ENCODE results near the gene ARL4D.

Gene ARL4D

DNA sequence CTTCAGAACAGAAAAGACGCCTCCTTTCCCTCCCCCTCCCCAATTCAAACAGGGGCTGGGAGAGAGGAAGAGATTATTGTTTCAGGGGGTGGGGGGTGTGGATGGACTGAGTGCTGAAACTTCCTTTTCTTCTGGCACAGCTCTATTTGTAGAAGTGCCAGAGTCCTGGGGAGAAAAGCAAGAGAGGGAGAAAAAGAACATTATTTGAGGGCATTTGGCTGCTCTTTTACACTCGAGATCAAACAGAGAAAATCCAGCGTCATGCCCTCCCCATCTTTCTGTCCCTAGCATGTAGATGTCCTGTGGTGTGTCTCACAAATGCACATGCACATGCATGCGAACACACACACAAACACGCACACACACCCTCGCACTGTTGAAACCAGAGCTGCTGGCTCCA lies 13.0 kb downstream of the ARL4D start:
- no peak for DNase-seq
- no peaks in the 10 kb centered on the region for H3F3A ChIP-seq (ENCODE audit: insufficient read depth, low read length)
- peaks cover 68% of the 10 kb centered on the region for H3K27me3 ChIP-seq (replicated peaks; ENCODE audit: insufficient read depth, low read length)
- H3K4me2 ChIP-seq (ENCODE audit: low read depth, low read length): no peak overlapping the region
- H3K79me2 ChIP-seq (ENCODE audit: low read length): no peaks in the 10 kb centered on the region
- no peak overlapping the region for H3K9ac ChIP-seq (ENCODE audit: low read length)
- no peaks in the 10 kb centered on the region for H3K36me3 ChIP-seq (replicated peaks; ENCODE audit: insufficient read depth, low read length)
- H3K9me3 ChIP-seq (replicated peaks; ENCODE audit: insufficient read depth, low read length): no peaks in the 10 kb centered on the region
- no peaks in the 10 kb centered on the region for H3K4me1 ChIP-seq (ENCODE audit: low read length)
- no peak overlapping the region for H2AFZ ChIP-seq (ENCODE audit: low read length)
- no peak overlapping the region for H3K4me3 ChIP-seq (ENCODE audit: low read length)
- H3K9me2 ChIP-seq (replicated peaks; ENCODE audit: insufficient read depth, low read length): no peaks in the 10 kb centered on the region
- TF ChIP-seq EZH2 (optimal IDR thresholded peaks at IDR 0.05; ENCODE audit: low read depth, low read length) (no peak), EZH2phosphoT487 (IDR thresholded peaks at IDR 0.05; ENCODE audit: low read length) (no peak)
- TF ChIP-seq, protein P1, sequence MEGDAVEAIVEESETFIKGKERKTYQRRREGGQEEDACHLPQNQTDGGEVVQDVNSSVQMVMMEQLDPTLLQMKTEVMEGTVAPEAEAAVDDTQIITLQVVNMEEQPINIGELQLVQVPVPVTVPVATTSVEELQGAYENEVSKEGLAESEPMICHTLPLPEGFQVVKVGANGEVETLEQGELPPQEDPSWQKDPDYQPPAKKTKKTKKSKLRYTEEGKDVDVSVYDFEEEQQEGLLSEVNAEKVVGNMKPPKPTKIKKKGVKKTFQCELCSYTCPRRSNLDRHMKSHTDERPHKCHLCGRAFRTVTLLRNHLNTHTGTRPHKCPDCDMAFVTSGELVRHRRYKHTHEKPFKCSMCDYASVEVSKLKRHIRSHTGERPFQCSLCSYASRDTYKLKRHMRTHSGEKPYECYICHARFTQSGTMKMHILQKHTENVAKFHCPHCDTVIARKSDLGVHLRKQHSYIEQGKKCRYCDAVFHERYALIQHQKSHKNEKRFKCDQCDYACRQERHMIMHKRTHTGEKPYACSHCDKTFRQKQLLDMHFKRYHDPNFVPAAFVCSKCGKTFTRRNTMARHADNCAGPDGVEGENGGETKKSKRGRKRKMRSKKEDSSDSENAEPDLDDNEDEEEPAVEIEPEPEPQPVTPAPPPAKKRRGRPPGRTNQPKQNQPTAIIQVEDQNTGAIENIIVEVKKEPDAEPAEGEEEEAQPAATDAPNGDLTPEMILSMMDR (IDR thresholded peaks at IDR 0.05; ENCODE audit: low read length): no peak
- no peaks in the 10 kb centered on the region for H4K20me1 ChIP-seq (ENCODE audit: insufficient read depth, low read length)
- H3K27ac ChIP-seq (ENCODE audit: low read length): no peak overlapping the region

DNA sequence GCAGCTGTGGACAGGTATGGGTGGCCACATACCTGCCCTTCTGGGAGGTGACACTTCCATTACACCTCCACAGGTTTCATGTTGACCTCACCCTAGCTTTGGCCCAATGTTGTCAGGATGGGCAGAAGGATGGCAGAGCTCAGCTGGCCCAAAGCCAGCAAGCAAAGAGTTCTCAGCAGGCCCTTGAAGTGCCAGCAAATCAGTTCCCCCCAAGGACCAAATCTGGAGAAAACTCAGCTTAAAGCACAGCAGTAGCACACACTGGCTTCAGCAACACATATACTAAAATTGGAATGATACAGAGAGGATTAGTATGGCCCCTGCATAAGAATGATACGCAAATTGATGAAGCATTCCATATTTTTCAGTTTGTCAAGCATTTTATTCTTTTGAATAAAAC lies 13.4 kb downstream of the ARL4D start:
- no peak for TF ChIP-seq EZH2 (optimal IDR thresholded peaks at IDR 0.05; ENCODE audit: low read depth, low read length)
- no peak for TF ChIP-seq EZH2phosphoT487 (IDR thresholded peaks at IDR 0.05; ENCODE audit: low read length)
- TF ChIP-seq, protein P1 (IDR thresholded peaks at IDR 0.05; ENCODE audit: low read length): no peak
- H3K4me1 ChIP-seq (ENCODE audit: low read length): no peaks in the 10 kb centered on the region
- H3K4me2 ChIP-seq (ENCODE audit: low read depth, low read length): no peak overlapping the region
- H3K4me3 ChIP-seq (ENCODE audit: low read length): no peak overlapping the region
- no peaks in the 10 kb centered on the region for H3K36me3 ChIP-seq (replicated peaks; ENCODE audit: insufficient read depth, low read length)
- H3K79me2 ChIP-seq (ENCODE audit: low read length): no peaks in the 10 kb centered on the region
- no peak overlapping the region for H2AFZ ChIP-seq (ENCODE audit: low read length)
- no peak overlapping the region for H3K9ac ChIP-seq (ENCODE audit: low read length)
- no peak for DNase-seq
- H3K9me2 ChIP-seq (replicated peaks; ENCODE audit: insufficient read depth, low read length): no peaks in the 10 kb centered on the region
- H4K20me1 ChIP-seq (ENCODE audit: insufficient read depth, low read length): no peaks in the 10 kb centered on the region
- no peaks in the 10 kb centered on the region for H3K9me3 ChIP-seq (replicated peaks; ENCODE audit: insufficient read depth, low read length)
- H3F3A ChIP-seq (ENCODE audit: insufficient read depth, low read length): no peaks in the 10 kb centered on the region
- peaks cover 70% of the 10 kb centered on the region for H3K27me3 ChIP-seq (replicated peaks; ENCODE audit: insufficient read depth, low read length)
- H3K27ac ChIP-seq (ENCODE audit: low read length): no peak overlapping the region

- Histone ChIP-seq H2AFZ (ENCODE audit: low read length) (no peak overlapping the region), H3F3A (ENCODE audit: insufficient read depth, low read length) (no peaks in the 10 kb centered on the region), H3K9me2 (replicated peaks; ENCODE audit: insufficient read depth, low read length) (no peaks in the 10 kb centered on the region), H3K27ac (ENCODE audit: low read length) (no peak overlapping the region), H3K4me3 (ENCODE audit: low read length) (no peak overlapping the region), H4K20me1 (ENCODE audit: insufficient read depth, low read length) (no peaks in the 10 kb centered on the region), H3K4me2 (ENCODE audit: low read depth, low read length) (no peak overlapping the region), H3K27me3 (replicated peaks; ENCODE audit: insufficient read depth, low read length) (peaks cover 66% of the 10 kb centered on the region), H3K9ac (ENCODE audit: low read length) (no peak overlapping the region), H3K79me2 (ENCODE audit: low read length) (no peaks in the 10 kb centered on the region), H3K4me1 (ENCODE audit: low read length) (no peaks in the 10 kb centered on the region), H3K36me3 (replicated peaks; ENCODE audit: insufficient read depth, low read length) (no peaks in the 10 kb centered on the region), H3K9me3 (replicated peaks; ENCODE audit: insufficient read depth, low read length) (no peaks in the 10 kb centered on the region)
- TF ChIP-seq EZH2 (optimal IDR thresholded peaks at IDR 0.05; ENCODE audit: low read depth, low read length) (no peak), EZH2phosphoT487 (IDR thresholded peaks at IDR 0.05; ENCODE audit: low read length) (no peak)
- TF ChIP-seq, protein P1 (IDR thresholded peaks at IDR 0.05; ENCODE audit: low read length): no peak
- DNase-seq: no peak
These were observed 18.5 kb downstream of the ARL4D start for GRCh38 chr17:43416998-43417890.

All from MM.1S (cell line).